ENCODE data around the gene ADAMTS14.

- TF ChIP-seq CTCF (IDR thresholded peaks at IDR 0.05; ENCODE audit: low read depth, low read length, poor library complexity, severe bottlenecking) (no peak), EZH2phosphoT487 (IDR thresholded peaks at IDR 0.05; ENCODE audit: borderline replicate concordance, low read length) (no peak)
Measured at GRCh38 chr10:70747192-70747965, 75.1 kb downstream of the ADAMTS14 start.

Data from DOHH2 (cell line).